Ovary (tissue), 9 donors: ENCODE results near the gene TMEM212. TPM values are rescaled to one million over a fixed set of nuclear protein-coding genes. Genes with fewer than 3 reads are reported as not detected.
A peak's percentile ranks its signal among the peaks of the same experiment; 100 is the strongest.
"Not testable (repeated sequence)": the region's sequence is repeated elsewhere in the genome, so short reads cannot be mapped to it uniquely, and the experiment has no call there.

ENCODE experiments used
- DNase-seq, 5 donors: peaks; one replicate each; pipeline ENCODE4 v3.0.0-alpha.2; 2019 to 2020
- H3K27ac ChIP-seq, 2 donors: fragments of 200-600 bp; one replicate each; pipeline versions ENCODE4 v1.5.1 to v1.8.0; 2019 to 2022
- H3K27me3 ChIP-seq: fragments of 200-600 bp; one replicate; pipeline ENCODE4 v1.8.0; 2022
- H3K36me3 ChIP-seq: fragments of 200-600 bp; sonication (generic); one replicate; pipeline ENCODE4 v1.5.1; 2019
- H3K4me1 ChIP-seq: one replicate; pipeline ENCODE4 v1.8.1; 2013; ENCODE audit warnings: mild to moderate bottlenecking, moderate library complexity; ENCODE audit not compliant: insufficient read depth
- H3K4me3 ChIP-seq: fragments of 200-600 bp; sonication (generic); one replicate; pipeline ENCODE4 v1.5.1; 2017
- H3K9me3 ChIP-seq, 2 donors: fragments of 200-600 bp in 1 of 2; sonication (generic) in 1 of 2; one replicate each; pipeline versions ENCODE4 v1.5.1 to v1.8.1; 2013 to 2019; ENCODE audit warnings: mild to moderate bottlenecking in 1 of 2, moderate library complexity in 1 of 2
- CTCF ChIP-seq, 3 donors: fragments of 450-650 bp in 2 of 3; fragments of 200-600 bp in 1 of 3; IDR thresholded peaks; one replicate each; pipeline versions ENCODE4 v1.5.1 to v1.8.0; 2016 to 2022; ENCODE audit warnings: antibody characterized with exemption in 3 of 3, mild to moderate bottlenecking in 1 of 3
- EP300 ChIP-seq: sonication (generic); formaldehyde crosslinking; IDR thresholded peaks from one replicate; pipeline ENCODE4 v1.6.1; 2017; ENCODE audit warnings: antibody characterized with exemption
- POLR2A ChIP-seq: fragments of 450-650 bp; IDR thresholded peaks from one replicate; pipeline ENCODE4 v1.6.1; 2017; ENCODE audit warnings: antibody characterized with exemption, mild to moderate bottlenecking, moderate library complexity
- WGBS, 3 donors: extraction: QIAGEN DNeasy Blood & Tissue Kit in 1 of 3; methylation state at CpG; one replicate each; pipeline versions ENCODE4 v1.1.5 to v1.1.7; 2013 to 2017; 5-methylcytosine and 5-hydroxymethylcytosine counted together
- intact Hi-C, 4 donors: fragments of 100-400 bp; cut with DNase I; formaldehyde crosslinking; loops; one replicate each; pipeline versions ENCODE4 v1.11.0 to v1.15.1; 2022 to 2023
- polyA plus RNA-seq, 2 donors: library from polyadenylated mRNA; stranded (reverse); fragments of 200-250 nt in 1 of 2; fragments of 350-450 nt in 1 of 2; fragmentation: Illumina TruSeq in 1 of 2; extraction: RNeasy Lipid Tissue Mini Kit (QIAGEN cat#74804) in 1 of 2; gene quantifications; one replicate each; pipeline ENCODE4 v1.2.3, GENCODE V29; 2013 to 2014
- total RNA-seq, 7 donors: library from RNA; depleted of rRNA in 2 of 7; stranded (reverse); fragments of >200 nt in 2 of 7; fragmentation: NEBNext Ultra II Directional in 3 of 7; extraction: Animal tissue kit (Norgen Biotek cat#: 25700) in 3 of 7; gene quantifications; one replicate each; pipeline versions ENCODE4 v1.1.0 to v1.2.4, GENCODE V29; 2016 to 2023
- donor health status: DM: no; HTN: no; CAD: no; lungs with moderate emphysema.
- donor health status: DM: no; HTN: no; CAD: no.
- donor health status: Bipolar disorder and iron deficiency.
- donor health status: DM: yes; HTN: yes; CAD: no.
- donor health status: DM: no; HTN: no; CAD: no.
- donor health status: DM: yes; HTN: yes; CAD: no.

TMEM212 gene
- total and polyA plus RNA-seq, 9 donors = 0.35 to 5.5 (median 0.93) TPM; not detected in 5

GRCh38 chr3:171850320-171850959 is 7.3 kb downstream of the TMEM212 start:
- DNase-seq = no peak
- peaks cover 5% of the 10 kb centered on the region for H3K4me1 ChIP-seq
- intact Hi-C loops = no loop called here
- WGBS, 3 donors = 56 to 68% (median 60%) methylated on average over 6 of the region's 6 CpGs
- no peak overlapping the region for H3K4me3 ChIP-seq
- H3K36me3 ChIP-seq = no peaks in the 10 kb centered on the region
- H3K27ac ChIP-seq = peak overlapping the region in 1 of 2 donors; percentile 31
- no peaks in the 10 kb centered on the region for H3K9me3 ChIP-seq
- TF ChIP-seq POLR2A = no peak
- no peak for TF ChIP-seq EP300
- no peak for TF ChIP-seq CTCF (IDR thresholded peaks at IDR 0.05)
- H3K27me3 ChIP-seq = no peaks in the 10 kb centered on the region

DNA sequence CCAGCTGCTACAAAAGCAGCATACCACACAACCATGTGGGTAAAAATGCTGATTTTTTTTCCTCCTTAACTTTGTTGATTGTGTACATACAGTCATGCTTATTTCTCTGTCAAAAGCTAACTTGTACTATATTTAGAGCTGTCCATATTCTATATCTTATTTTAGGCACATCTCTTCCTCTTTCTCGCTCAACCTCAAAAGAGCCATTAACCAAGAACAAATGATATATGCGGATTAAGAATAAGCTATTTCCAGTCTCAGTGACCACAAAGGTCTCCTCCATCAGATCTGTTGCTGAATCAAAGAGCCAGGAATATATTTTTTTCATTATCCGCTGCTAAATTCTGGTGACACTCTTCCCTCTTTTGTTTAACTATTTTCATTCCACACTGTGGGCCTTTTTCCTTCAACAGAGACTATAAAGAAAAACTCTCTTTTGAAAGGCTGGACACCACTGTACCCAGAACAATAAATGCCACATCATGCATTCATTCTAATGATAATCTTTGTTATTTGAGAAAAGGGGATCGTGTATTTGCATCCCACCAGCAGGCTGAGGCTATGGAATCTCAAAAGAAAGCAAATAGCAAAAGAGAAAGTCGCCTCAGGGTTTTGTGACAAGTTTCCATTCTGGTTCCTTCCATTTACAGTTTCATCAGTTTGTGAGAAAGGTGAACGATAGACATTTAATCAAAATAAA is 8.0 kb downstream of the TMEM212 start:
- WGBS, 3 donors = 81 to 89% (median 88%) methylated on average over 6 of the region's 6 CpGs
- no peaks in the 10 kb centered on the region for H3K27me3 ChIP-seq
- no peak overlapping the region for H3K4me3 ChIP-seq
- H3K4me1 ChIP-seq = peaks cover 5% of the 10 kb centered on the region
- intact Hi-C loops = no loop called here
- DNase-seq = no peak
- TF ChIP-seq CTCF (IDR thresholded peaks at IDR 0.05) (no peak), POLR2A (no peak), EP300 (no peak)
- H3K9me3 ChIP-seq = no peaks in the 10 kb centered on the region
- no peak overlapping the region for H3K27ac ChIP-seq
- no peaks in the 10 kb centered on the region for H3K36me3 ChIP-seq

GRCh38 chr3:171851660-171852058 is 8.5 kb downstream of the TMEM212 start:
- WGBS, 3 donors = 68 to 78% (median 72%) methylated on average over 5 of the region's 5 CpGs
- Histone ChIP-seq H3K4me1 (peaks cover 5% of the 10 kb centered on the region), H3K27me3 (no peaks in the 10 kb centered on the region), H3K9me3 (no peaks in the 10 kb centered on the region), H3K36me3 (no peaks in the 10 kb centered on the region), H3K4me3 (no peak overlapping the region), H3K27ac (no peak overlapping the region)
- TF ChIP-seq POLR2A (no peak), CTCF (IDR thresholded peaks at IDR 0.05) (no peak), EP300 (no peak)
- no peak for DNase-seq
- intact Hi-C loops = no loop called here

- Histone ChIP-seq H3K36me3 (no peaks in the 10 kb centered on the region), H3K27ac (no peak overlapping the region), H3K4me3 (no peak overlapping the region), H3K9me3 (no peaks in the 10 kb centered on the region), H3K4me1 (peaks cover 3% of the 10 kb centered on the region), H3K27me3 (no peaks in the 10 kb centered on the region)
- no peak for DNase-seq
- 90 to 96% (median 91%) methylated on average over 2 of the region's 2 CpGs for WGBS, 3 donors
- intact Hi-C loops = no loop called here
- TF ChIP-seq POLR2A = no peak
- TF ChIP-seq CTCF (IDR thresholded peaks at IDR 0.05) = no peak
- no peak for TF ChIP-seq EP300
These were observed 11.6 kb downstream of the TMEM212 start for GRCh38 chr3:171854649-171855305.

- H3K4me1 ChIP-seq, intact Hi-C loops, H3K27me3 ChIP-seq, DNase-seq, H3K27ac ChIP-seq, H3K9me3 ChIP-seq, H3K36me3 ChIP-seq, H3K4me3 ChIP-seq: not testable (repeated sequence)
- 95 to 97% (median 96%) methylated on average over 4 of the region's 4 CpGs for WGBS, 3 donors
These were observed 15.6 kb downstream of the TMEM212 start for GRCh38 chr3:171858770-171859169.
